Tibial nerve (tissue), 3 donors: Measurements from ENCODE around the gene PLEKHM2.

ENCODE experiments used
- POLR2A ChIP-seq, 2 donors: fragments of 450-650 bp; IDR thresholded peaks; one replicate each; pipeline ENCODE4 v1.6.1; 2017; ENCODE audit warnings: antibody characterized with exemption in 2 of 2, mild to moderate bottlenecking in 2 of 2, moderate library complexity in 2 of 2
- TF ChIP-seq, protein P1 (sequence below), 5 experiments: fragments of 200-600 bp in 3 of 5; fragments of 450-650 bp in 2 of 5; sonication (generic) in 3 of 5; IDR thresholded peaks; one replicate each; pipeline ENCODE4 v1.5.1; 2016 to 2019; ENCODE audit warnings: antibody characterized with exemption in 5 of 5, mild to moderate bottlenecking in 3 of 5, moderate library complexity in 2 of 5

DNA sequence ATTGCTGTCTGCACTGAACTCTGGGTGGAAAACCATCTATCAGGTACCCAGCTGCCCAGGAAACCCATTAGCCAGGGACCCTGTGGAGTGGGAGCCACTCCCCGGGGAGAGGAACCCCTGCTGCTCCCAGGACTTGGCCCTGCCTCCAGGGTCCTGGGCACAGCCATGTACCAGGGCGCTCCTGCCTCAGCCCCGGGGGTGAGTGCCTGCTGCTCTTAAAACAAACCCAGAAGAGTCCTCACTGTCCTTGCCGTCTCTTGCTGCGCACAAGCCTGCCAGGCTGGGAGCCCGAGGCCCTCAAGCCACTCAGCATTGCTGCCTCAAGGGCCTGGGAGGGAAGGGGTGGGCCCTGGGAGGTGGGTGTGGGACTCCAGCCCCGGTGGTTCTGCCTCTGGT lies 48.6 kb downstream of the PLEKHM2 start:
- TF ChIP-seq, protein P1, sequence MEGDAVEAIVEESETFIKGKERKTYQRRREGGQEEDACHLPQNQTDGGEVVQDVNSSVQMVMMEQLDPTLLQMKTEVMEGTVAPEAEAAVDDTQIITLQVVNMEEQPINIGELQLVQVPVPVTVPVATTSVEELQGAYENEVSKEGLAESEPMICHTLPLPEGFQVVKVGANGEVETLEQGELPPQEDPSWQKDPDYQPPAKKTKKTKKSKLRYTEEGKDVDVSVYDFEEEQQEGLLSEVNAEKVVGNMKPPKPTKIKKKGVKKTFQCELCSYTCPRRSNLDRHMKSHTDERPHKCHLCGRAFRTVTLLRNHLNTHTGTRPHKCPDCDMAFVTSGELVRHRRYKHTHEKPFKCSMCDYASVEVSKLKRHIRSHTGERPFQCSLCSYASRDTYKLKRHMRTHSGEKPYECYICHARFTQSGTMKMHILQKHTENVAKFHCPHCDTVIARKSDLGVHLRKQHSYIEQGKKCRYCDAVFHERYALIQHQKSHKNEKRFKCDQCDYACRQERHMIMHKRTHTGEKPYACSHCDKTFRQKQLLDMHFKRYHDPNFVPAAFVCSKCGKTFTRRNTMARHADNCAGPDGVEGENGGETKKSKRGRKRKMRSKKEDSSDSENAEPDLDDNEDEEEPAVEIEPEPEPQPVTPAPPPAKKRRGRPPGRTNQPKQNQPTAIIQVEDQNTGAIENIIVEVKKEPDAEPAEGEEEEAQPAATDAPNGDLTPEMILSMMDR (IDR thresholded peaks at IDR 0.05) = no peak
- TF ChIP-seq POLR2A (IDR thresholded peaks at IDR 0.05) = no peak
